Measurements from ENCODE around the gene CTDSP2.
A peak's percentile ranks its signal among the peaks of the same experiment; 100 is the strongest.

Gene CTDSP2

DNA sequence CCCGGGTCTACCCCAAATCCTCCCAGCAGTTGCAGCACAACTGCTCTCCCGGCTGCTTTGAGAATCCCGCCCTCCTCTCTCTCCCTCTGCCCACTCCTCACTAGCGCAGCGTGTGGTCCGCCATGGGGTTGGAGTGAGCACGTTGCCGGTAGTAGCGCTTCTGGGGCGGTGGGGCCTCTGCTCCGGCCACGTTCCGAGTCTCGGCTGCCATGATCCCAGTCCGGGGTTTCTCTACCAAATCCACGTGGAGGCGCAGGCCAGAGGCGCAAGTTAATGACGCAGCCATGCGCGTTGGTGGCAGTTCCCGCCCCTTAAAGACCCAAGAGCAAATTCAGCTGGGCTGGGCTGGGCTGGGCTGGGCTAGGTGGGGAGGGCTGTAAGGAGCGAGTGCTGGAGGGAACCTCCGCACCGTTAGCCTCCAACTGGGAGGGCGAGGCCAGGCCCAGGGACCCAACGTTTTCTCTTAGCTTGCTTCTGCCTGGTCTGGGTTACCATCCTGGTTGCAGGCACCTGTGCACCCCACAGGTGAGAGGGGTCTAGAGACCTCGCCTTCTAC lies 74.6 kb downstream of the CTDSP2 start, which contains the start of gene METTL1:
METTL1 (minus strand) TSS at position 233 of the 556 bp plus-strand sequence; CDS start at position 211, 22 bp downstream.
- H3K4me3 Mint-ChIP-seq: peak within 1 kb of the TSS; percentile 96
- H3K36me3 Mint-ChIP-seq (ENCODE audit: low read depth): peaks cover 12% of the 10 kb centered on the region
- peaks cover 22% of the 10 kb centered on the region for H3K4me1 Mint-ChIP-seq (ENCODE audit: low read depth)
- H3K27me3 Mint-ChIP-seq (ENCODE audit: low read depth): no peaks in the 10 kb centered on the region
- H3K9me3 Mint-ChIP-seq: no peaks in the 10 kb centered on the region
- peak within 1 kb of the TSS; percentile 98 for H3K27ac Mint-ChIP-seq

GRCh38 chr12:57771236-57771872 lies 75.2 kb downstream of the CTDSP2 start:
- H3K9me3 Mint-ChIP-seq: no peaks in the 10 kb centered on the region
- H3K27me3 Mint-ChIP-seq (ENCODE audit: low read depth): peaks cover 5% of the 10 kb centered on the region
- H3K36me3 Mint-ChIP-seq (ENCODE audit: low read depth): peaks cover 12% of the 10 kb centered on the region
- H3K4me1 Mint-ChIP-seq (ENCODE audit: low read depth): peaks cover 27% of the 10 kb centered on the region
- peak overlapping the region; percentile 98 for H3K27ac Mint-ChIP-seq
- peak overlapping the region; percentile 96 for H3K4me3 Mint-ChIP-seq

DNA sequence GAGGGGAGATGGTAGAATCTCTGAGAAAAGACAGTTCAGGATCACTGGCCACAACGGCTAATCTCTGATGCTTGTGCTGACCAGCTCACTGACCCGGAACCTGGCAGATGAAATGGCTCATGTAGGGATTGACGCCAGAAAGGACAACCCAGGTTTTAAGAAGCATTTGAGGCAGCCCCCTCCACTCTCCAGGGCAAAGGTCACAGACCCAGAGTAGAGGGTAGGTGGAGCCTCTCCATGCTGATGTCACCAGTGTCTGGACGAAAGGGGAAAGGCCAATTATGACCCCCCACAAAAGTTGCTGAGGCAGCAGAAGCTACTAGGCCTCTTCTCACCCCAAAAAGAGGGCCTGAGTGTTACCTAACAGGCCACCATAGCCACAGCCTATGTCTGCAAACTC lies 75.8 kb downstream of the CTDSP2 start:
- Mint-ChIP-seq H3K27ac (peak overlapping the region; percentile 43), H3K9me3 (no peaks in the 10 kb centered on the region), H3K27me3 (ENCODE audit: low read depth) (peaks cover 7% of the 10 kb centered on the region), H3K36me3 (ENCODE audit: low read depth) (peaks cover 8% of the 10 kb centered on the region), H3K4me3 (no peak overlapping the region), H3K4me1 (ENCODE audit: low read depth) (peaks cover 30% of the 10 kb centered on the region)

All from T-helper 1 cell treated with Interleukin-12 subunit alpha and Interleukin-12 subunit beta and Interleukin-4 antibody, amounts not matched to agents 30 μg/mL and 1 μg/mL, for 36 hours (primary cell).